ENCODE measurements around the gene STAG2.
A peak's percentile ranks its signal among the peaks of the same experiment; 100 is the strongest.
"Not testable (repeated sequence)": the region's sequence is repeated elsewhere in the genome, so short reads cannot be mapped to it uniquely, and the experiment has no call there.

STAG2 gene

DNA sequence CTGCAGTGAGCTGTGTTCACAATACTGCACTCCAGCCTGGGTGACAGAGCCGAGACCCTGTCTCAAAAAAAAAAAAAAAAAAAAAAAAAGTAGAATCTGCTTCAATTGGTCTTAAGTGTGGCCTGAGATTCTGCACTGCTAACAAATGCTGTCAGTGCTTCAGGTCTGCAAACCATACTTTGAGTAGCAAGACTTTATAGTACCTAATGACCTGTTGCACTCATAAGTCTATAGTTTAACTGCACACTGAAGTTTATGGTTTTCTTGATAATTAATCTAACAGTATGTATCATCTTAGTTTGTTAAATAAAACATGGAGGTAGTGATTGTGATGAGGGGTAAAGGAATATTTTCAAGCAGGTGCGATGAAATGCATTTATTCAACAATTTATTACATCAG is 135.6 kb downstream of the STAG2 start:
- no peak overlapping the region for H3K4me3 ChIP-seq (ENCODE audit: low read length)
- no peaks in the 10 kb centered on the region for H3K4me1 ChIP-seq (ENCODE audit: low read length)
- H3K27me3 ChIP-seq (ENCODE audit: low read depth, low read length) = no peaks in the 10 kb centered on the region
- peaks cover 28% of the 10 kb centered on the region for H3K36me3 ChIP-seq (replicated peaks; ENCODE audit: low read depth, low read length)
- no peaks in the 10 kb centered on the region for H3K79me2 ChIP-seq (ENCODE audit: low read length)
- no peaks in the 10 kb centered on the region for H3K9me3 ChIP-seq (ENCODE audit: insufficient read depth, low read length)
- no peak overlapping the region for H3K4me2 ChIP-seq (ENCODE audit: low read length)
- H4K20me1 ChIP-seq (ENCODE audit: insufficient read depth, low read length) = no peaks in the 10 kb centered on the region; the same call in 1 of the 2 replicates
- H2AFZ ChIP-seq (ENCODE audit: low read depth, low read length) = no peak overlapping the region
- H3K27ac ChIP-seq (ENCODE audit: low read length) = no peak overlapping the region
- H3K9ac ChIP-seq (ENCODE audit: low read length) = no peak overlapping the region
- TF ChIP-seq, protein P1, sequence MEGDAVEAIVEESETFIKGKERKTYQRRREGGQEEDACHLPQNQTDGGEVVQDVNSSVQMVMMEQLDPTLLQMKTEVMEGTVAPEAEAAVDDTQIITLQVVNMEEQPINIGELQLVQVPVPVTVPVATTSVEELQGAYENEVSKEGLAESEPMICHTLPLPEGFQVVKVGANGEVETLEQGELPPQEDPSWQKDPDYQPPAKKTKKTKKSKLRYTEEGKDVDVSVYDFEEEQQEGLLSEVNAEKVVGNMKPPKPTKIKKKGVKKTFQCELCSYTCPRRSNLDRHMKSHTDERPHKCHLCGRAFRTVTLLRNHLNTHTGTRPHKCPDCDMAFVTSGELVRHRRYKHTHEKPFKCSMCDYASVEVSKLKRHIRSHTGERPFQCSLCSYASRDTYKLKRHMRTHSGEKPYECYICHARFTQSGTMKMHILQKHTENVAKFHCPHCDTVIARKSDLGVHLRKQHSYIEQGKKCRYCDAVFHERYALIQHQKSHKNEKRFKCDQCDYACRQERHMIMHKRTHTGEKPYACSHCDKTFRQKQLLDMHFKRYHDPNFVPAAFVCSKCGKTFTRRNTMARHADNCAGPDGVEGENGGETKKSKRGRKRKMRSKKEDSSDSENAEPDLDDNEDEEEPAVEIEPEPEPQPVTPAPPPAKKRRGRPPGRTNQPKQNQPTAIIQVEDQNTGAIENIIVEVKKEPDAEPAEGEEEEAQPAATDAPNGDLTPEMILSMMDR (IDR thresholded peaks at IDR 0.05; ENCODE audit: low read depth, low read length) = no peak
- no peak for TF ChIP-seq EZH2phosphoT487 (IDR thresholded peaks at IDR 0.05; ENCODE audit: low read depth)

DNA sequence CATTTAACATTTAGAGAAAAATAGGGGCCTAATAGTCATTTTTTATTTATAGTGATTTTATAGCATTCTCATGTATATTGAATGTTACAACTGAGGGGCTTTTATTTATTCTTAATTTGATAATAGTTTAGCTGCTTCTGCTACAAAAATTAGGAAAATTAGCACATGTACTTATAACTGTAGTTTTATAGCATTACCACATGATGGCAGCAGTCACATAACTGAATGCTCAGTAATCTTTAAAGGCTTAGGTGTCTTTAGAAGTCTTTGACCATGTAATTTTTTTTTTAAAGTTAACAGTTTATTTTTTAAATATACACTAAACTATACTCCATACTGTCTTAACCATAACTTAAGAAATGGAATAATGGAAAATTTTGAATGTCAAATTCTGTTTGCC is 136.6 kb downstream of the STAG2 start:
- no peaks in the 10 kb centered on the region for H3K9me3 ChIP-seq (ENCODE audit: insufficient read depth, low read length)
- no peak overlapping the region for H3K9ac ChIP-seq (ENCODE audit: low read length)
- H3K79me2 ChIP-seq (ENCODE audit: low read length) = no peaks in the 10 kb centered on the region
- no peaks in the 10 kb centered on the region; the same call in 1 of the 2 replicates for H4K20me1 ChIP-seq (ENCODE audit: insufficient read depth, low read length)
- no peaks in the 10 kb centered on the region for H3K4me1 ChIP-seq (ENCODE audit: low read length)
- H3K27me3 ChIP-seq (ENCODE audit: low read depth, low read length) = no peaks in the 10 kb centered on the region
- no peak overlapping the region for H3K4me2 ChIP-seq (ENCODE audit: low read length)
- no peak overlapping the region for H3K4me3 ChIP-seq (ENCODE audit: low read length)
- H3K36me3 ChIP-seq (replicated peaks; ENCODE audit: low read depth, low read length) = peaks cover 26% of the 10 kb centered on the region
- H2AFZ ChIP-seq (ENCODE audit: low read depth, low read length) = no peak overlapping the region
- H3K27ac ChIP-seq (ENCODE audit: low read length) = no peak overlapping the region
- TF ChIP-seq EZH2phosphoT487 (IDR thresholded peaks at IDR 0.05; ENCODE audit: low read depth) = no peak
- TF ChIP-seq, protein P1 (IDR thresholded peaks at IDR 0.05; ENCODE audit: low read depth, low read length) = peak; percentile 57

DNA sequence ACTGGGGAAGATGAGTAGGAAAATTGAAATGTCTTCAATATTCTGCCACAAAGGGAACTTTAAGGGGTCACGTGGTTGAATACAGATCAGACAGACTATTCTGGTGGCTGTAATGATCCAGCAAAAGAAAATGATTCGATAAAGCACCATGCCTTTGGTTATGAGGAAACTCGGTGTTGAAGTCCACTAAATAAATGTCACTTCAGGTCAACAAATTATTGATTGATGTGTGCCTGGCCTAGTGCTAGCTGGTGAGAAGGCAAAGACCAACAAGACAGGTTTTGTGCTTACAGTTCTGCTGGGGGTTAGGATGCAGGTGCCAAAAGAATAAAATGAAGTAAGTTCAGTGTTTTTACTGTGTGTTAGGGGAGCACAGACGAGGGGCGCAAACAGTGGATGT is 142.5 kb downstream of the STAG2 start:
- Histone ChIP-seq H3K36me3 (replicated peaks; ENCODE audit: low read depth, low read length) (peaks cover 13% of the 10 kb centered on the region), H3K4me2 (ENCODE audit: low read length) (no peak overlapping the region), H3K79me2 (ENCODE audit: low read length) (no peaks in the 10 kb centered on the region), H3K27me3 (ENCODE audit: low read depth, low read length) (no peaks in the 10 kb centered on the region), H3K4me1 (ENCODE audit: low read length) (no peaks in the 10 kb centered on the region), H2AFZ (ENCODE audit: low read depth, low read length) (no peak overlapping the region), H3K27ac (ENCODE audit: low read length) (no peak overlapping the region), H3K9me3 (ENCODE audit: insufficient read depth, low read length) (no peaks in the 10 kb centered on the region), H3K9ac (ENCODE audit: low read length) (no peak overlapping the region), H4K20me1 (ENCODE audit: insufficient read depth, low read length) (no peaks in the 10 kb centered on the region), H3K4me3 (ENCODE audit: low read length) (no peak overlapping the region)
- no peak for TF ChIP-seq EZH2phosphoT487 (IDR thresholded peaks at IDR 0.05; ENCODE audit: low read depth)
- TF ChIP-seq, protein P1 (IDR thresholded peaks at IDR 0.05; ENCODE audit: low read depth, low read length) = no peak

DNA sequence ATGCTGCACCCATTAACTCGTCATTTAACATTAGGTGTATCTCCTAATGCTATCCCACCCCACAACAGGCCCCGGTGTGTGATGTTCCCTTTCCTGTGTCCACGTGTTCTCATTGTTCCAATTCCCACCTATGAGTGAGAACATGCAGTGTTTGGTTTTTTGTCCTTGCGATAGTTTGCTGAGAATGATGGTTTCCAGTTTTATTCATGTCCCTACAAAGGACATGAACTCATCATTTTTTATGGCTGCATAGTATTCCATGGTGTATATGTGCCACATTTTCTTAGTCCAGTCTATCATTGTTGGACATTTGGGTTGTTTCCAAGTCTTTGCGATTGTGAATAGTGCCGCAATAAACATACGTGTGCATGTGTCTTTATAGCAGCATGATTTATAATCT is 143.0 kb downstream of the STAG2 start:
- not testable (repeated sequence) for H3K9ac ChIP-seq (ENCODE audit: low read length); H3K4me2 ChIP-seq (ENCODE audit: low read length); H3K27ac ChIP-seq (ENCODE audit: low read length); H3K9me3 ChIP-seq (ENCODE audit: insufficient read depth, low read length); H4K20me1 ChIP-seq (ENCODE audit: insufficient read depth, low read length); H3K27me3 ChIP-seq (ENCODE audit: low read depth, low read length); H2AFZ ChIP-seq (ENCODE audit: low read depth, low read length); H3K4me3 ChIP-seq (ENCODE audit: low read length); H3K4me1 ChIP-seq (ENCODE audit: low read length); H3K79me2 ChIP-seq (ENCODE audit: low read length)
- H3K36me3 ChIP-seq (replicated peaks; ENCODE audit: low read depth, low read length) = peaks cover 13% of the 10 kb centered on the region
